Activated T-helper 1 cell treated with Interleukin-2 at 50 U/mL for 16 hours (primary cell): ENCODE results near the gene ARHGAP24.
"Not testable (repeated sequence)": the region's sequence is repeated elsewhere in the genome, so short reads cannot be mapped to it uniquely, and the experiment has no call there.

Experiments
- DNase-seq: peaks from one replicate; pipeline ENCODE4 v3.0.0-alpha.2; 2020; ENCODE audit warnings: low read depth

The ARHGAP24 gene

GRCh38 chr4:85518526-85518925, 43.6 kb downstream of the ARHGAP24 start:
- DNase-seq, result not testable (repeated sequence)

DNA sequence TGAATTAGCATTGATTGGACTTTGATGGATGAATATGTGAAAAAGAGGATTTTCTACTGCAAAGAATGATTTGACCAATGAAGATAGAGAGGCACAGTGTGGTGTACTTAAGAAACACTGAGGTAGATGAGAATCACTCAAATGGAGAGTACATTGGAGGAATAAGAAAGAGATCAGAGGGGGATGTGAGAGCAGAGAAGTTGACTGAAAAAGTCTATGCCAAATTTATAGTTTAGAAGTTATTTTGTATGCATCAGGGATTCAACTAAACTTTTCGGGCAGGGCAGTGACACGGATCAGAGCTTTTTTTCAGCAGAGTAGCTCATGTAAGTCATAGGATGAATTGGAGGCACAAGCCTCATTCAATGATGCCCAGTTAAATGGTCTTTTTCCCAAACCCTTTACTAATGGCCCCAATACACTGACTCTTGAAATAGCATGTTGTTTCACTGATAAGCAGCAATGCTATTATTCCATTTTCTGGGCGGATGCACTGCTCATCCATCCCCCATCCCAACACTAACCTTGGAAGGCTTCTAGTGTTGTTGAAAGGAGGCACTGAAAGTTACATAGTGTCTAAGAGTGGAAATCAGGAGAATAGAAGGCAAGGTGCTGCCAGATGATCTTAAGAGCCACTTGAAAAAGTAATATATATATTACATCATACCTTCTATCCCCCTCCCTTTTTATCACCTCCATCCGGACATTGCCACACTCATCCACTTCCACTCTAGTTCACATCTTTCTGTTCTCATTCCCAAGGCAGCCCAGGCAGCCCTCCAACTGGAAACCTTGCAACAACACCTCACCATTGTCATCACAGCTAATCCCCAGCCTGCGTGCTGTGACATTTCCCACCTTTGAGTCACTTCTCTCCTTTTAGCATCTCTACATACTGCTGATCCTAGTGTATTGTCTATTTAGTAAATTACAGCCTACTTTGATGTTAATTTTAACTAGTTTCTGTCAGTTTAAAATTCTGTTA, 46.1 kb downstream of the ARHGAP24 start:
- DNase-seq, result no peak

- DNase-seq, result no peak
Observed at GRCh38 chr4:85522277-85522676, 47.3 kb downstream of the ARHGAP24 start.

GRCh38 chr4:85522836-85523235, 47.9 kb downstream of the ARHGAP24 start:
- DNase-seq, result no peak

DNA sequence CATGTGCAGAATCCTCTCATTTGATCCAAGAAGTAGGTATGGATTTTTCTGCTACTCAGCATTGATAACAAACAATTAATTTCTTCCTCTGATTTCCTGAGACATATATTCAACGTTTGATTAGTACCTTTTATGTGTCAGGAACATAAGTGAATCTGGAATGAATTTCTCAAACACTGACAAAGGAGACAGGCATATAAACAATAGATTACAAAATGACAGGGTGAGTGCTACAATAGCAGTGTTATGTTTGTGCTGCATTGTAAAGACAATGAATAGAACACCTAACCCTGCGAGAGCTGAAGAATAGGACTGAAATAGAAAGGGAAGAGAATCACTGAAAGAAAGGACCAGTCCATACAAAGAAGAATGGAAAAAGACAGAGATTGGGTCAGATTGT, 52.9 kb downstream of the ARHGAP24 start:
- DNase-seq, result no peak

DNA sequence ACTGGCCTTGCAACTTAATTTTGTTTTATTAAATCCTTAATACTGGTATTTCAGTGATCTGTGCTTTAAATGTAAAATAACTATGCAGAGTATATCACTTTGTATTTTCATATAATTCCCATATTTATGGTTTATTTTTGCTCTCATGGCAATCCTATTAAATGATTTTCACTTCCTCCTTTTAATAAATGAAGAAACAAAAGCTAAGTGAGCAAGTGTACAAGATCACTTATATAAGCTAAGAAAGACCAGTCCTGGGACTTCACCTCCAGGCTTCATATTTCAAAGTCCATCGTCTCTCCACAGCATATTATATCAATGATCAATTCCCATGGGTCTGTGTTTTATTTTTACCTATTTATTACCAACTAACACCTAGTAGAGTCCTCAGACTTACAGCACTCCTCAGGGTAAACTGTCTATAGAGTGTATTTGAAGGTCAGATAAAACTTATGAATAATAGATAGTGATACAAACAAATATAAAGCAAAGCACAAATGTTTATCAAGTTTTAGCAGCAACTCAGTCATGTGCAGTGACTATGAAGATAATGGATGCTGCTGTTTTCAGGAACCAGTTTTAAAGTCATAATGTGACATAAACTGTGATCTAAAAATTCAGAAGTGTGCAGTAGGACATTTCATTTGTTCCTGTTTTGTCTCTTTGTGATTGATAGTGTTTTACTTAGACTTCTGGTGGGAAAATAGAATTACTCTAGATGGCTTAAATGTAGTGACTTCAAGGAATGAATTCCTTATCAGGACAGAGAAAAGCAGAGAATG, 56.8 kb downstream of the ARHGAP24 start:
- no peak for DNase-seq

DNA sequence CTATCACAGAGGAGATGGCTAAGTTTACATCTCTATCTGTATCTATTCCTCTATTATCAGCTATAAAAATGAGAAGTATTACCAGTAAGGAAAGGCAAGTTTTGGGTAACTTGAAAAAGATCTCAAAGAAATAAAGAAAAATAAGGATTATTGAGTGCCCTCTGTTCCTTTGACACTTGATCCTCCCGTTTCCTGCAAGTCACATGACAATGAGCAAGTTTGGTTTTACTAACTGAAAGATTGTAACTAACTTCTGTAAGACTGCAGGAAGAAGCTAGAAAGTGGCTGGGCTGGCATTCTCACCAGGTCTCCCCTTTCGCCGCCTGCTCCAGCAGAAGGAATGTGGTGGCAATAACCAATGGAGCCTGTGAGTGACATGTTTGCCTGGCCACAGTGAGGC, 59.2 kb downstream of the ARHGAP24 start:
- DNase-seq, result no peak

- no peak for DNase-seq
Observed at GRCh38 chr4:85543832-85544231, 68.9 kb downstream of the ARHGAP24 start.

- no peak for DNase-seq
Observed at GRCh38 chr4:85544751-85545150, 69.8 kb downstream of the ARHGAP24 start.

DNA sequence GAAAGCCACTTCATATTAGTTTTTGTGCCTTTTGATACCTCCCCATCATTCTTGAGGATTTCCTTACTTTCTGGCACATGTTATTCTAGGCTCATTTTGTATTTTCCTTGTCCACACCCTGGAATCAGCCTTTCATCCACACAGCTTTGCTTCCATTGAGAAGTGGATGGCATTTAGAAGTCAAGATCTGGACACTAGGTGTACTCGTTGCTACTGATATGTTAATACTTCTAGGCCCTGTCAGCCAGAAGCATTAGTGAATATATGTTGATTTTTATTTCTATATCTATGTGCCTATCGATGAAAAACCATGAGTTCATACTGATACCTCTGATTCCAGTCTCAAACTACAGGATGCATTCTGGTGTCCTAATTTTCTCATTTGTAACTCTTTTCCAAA, 73.2 kb downstream of the ARHGAP24 start:
- DNase-seq, result no peak

GRCh38 chr4:85548841-85549240, 73.9 kb downstream of the ARHGAP24 start:
- no peak for DNase-seq

GRCh38 chr4:85555206-85555605, 80.3 kb downstream of the ARHGAP24 start:
- DNase-seq, result no peak

- no peak for DNase-seq
Observed at GRCh38 chr4:85556283-85556682, 81.3 kb downstream of the ARHGAP24 start.

DNA sequence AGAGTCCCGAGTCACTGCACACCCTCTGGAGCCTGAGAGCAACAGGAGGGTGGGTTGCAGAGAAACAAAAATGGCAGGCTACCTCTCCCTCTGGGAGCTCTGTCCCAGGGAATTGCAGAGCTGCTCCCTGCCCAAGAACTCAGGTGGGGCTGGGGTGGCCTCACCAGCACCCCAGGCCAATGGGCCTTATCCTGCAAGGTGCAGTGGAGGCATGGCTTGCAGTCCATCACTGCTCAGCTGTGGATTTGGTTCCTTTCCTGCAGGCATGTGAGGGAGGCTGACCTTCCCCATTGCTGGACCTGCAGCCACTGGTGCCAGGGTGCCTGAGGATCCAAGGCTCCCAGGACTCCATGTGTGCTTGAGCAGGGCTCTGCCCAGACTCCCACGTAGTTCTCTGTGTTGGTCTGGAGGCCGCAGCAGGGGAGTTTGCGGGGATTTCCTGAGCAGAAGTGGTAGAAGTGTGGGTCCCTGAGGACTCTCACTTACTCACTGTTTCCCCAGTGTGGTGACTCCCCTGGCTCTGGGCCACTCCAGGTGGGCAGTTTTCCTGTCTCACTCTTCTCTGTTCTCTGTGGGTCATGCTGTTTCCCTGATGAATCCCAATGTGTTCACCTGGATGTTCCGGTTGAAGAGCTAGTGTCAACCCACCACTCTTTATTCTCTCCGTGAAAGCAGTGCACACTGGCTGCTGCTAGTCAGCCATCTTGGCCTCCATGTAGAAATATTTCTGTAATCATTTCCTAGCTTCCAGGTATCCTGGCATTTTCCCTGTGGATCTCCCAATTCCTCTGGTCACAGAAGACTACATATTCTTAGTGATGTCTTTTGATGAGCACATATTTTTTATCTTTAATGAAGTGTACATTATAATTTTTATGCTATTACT, 82.3 kb downstream of the ARHGAP24 start:
- DNase-seq, result no peak

- no peak for DNase-seq
Observed at GRCh38 chr4:85565761-85566480, 91.0 kb downstream of the ARHGAP24 start.

GRCh38 chr4:85569730-85570299, 94.9 kb downstream of the ARHGAP24 start:
- DNase-seq, result no peak

DNA sequence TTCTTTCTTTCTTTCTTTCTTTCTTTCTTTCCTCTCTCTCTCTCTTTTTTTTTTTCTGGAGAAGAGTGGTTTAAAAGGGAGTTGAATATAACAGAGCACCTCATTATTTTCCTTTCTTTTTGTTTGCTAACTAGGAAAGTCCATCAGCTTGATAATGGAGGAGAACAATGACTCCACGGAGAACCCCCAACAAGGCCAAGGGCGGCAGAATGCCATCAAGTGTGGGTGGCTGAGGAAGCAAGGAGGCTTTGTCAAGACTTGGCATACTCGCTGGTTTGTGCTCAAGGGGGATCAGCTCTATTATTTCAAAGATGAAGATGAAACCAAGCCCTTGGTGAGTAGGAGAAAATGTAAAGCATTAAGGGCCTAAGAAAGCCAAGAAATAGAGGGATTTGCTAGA, 95.4 kb downstream of the ARHGAP24 start:
- DNase-seq, result no peak

DNA sequence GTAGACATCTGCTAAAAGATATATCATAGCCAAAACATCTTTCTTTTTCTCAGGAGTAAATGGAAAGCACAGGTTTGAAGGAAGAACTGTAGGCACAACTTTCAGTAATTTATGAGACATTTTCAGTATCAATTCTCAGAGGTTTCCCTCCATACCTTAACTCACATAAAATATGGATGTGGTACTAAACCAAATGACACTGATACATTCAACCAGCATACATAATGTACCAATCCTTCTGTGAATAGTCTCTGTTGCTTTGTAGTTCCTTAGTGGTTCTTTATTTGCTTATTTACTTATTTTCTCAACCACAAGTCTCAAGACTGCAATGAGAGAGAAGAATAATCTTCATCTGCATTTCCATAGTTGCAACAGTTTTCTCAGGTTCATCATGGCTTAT, 96.1 kb downstream of the ARHGAP24 start:
- no peak for DNase-seq

- no peak for DNase-seq
Observed at GRCh38 chr4:85573270-85573669, 98.3 kb downstream of the ARHGAP24 start.

DNA sequence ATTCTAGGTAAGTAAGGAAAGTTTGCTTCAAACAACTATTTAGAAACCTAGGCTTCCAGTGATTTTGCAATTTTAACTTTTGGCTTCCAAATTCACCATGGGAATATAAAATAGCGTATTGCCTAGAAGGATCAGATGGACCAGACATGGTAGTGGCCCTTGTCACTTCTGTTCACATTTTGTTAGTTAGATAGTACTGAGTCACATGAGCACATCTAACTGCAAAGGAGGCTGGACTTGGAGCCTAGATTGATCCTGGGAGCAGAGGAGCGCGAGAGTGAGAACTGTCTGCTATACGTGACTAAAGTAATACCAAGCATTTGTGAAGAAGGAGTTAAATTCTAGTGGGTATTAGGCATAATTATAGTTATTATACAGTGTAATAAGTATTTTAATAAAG, 102.4 kb downstream of the ARHGAP24 start:
- DNase-seq, result no peak

- no peak for DNase-seq
Observed at GRCh38 chr4:85579942-85580341, 105.0 kb downstream of the ARHGAP24 start.
